Measurements from ENCODE around the gene PDE1C. TPM values are rescaled to one million over a fixed set of nuclear protein-coding genes. Genes with fewer than 3 reads are reported as not detected.
"Not testable (repeated sequence)": the region's sequence is repeated elsewhere in the genome, so short reads cannot be mapped to it uniquely, and the experiment has no call there.

PDE1C gene
- total RNA-seq, 1 donor from 2014 or later: 9.9 TPM

- DNase-seq: no peak
These were observed 27.3 kb downstream of the PDE1C start for GRCh38 chr7:32042900-32043299.

GRCh38 chr7:32039000-32039756, 31.0 kb downstream of the PDE1C start:
- no peak for DNase-seq

- DNase-seq: no peak
These were observed 32.5 kb downstream of the PDE1C start for GRCh38 chr7:32037650-32038198.

GRCh38 chr7:32036557-32036956, 33.6 kb downstream of the PDE1C start:
- no peak for DNase-seq

- peak; percentile 16 for DNase-seq
These were observed 36.2 kb downstream of the PDE1C start for GRCh38 chr7:32034052-32034451.

- no peak for DNase-seq
These were observed 37.2 kb downstream of the PDE1C start for GRCh38 chr7:32033006-32033405.

- DNase-seq: no peak
These were observed 38.0 kb downstream of the PDE1C start for GRCh38 chr7:32032211-32032610.

- DNase-seq: no peak
These were observed 39.1 kb downstream of the PDE1C start for GRCh38 chr7:32030904-32031692.

GRCh38 chr7:32026083-32026425, 44.2 kb downstream of the PDE1C start:
- DNase-seq: no peak

- peak; percentile 38 for DNase-seq
These were observed 44.7 kb downstream of the PDE1C start for GRCh38 chr7:32025381-32026082.

GRCh38 chr7:32023376-32023775, 46.8 kb downstream of the PDE1C start:
- DNase-seq: peak; percentile 31

GRCh38 chr7:32022966-32023365, 47.2 kb downstream of the PDE1C start:
- peak; percentile 22 for DNase-seq

GRCh38 chr7:32020551-32021159, 49.6 kb downstream of the PDE1C start:
- DNase-seq: peak; percentile 12

GRCh38 chr7:32018845-32019578, 51.2 kb downstream of the PDE1C start:
- no peak for DNase-seq

- no peak for DNase-seq
These were observed 55.1 kb downstream of the PDE1C start for GRCh38 chr7:32015133-32015532.

GRCh38 chr7:32013471-32013870, 56.7 kb downstream of the PDE1C start:
- not testable (repeated sequence) for DNase-seq

- DNase-seq: no peak
These were observed 64.6 kb downstream of the PDE1C start for GRCh38 chr7:32005577-32005976.

- no peak for DNase-seq
These were observed 68.3 kb downstream of the PDE1C start for GRCh38 chr7:32001948-32002347.

GRCh38 chr7:31997423-31997822, 72.8 kb downstream of the PDE1C start:
- no peak for DNase-seq

- no peak for DNase-seq
These were observed 75.1 kb downstream of the PDE1C start for GRCh38 chr7:31995134-31995533.

- no peak for DNase-seq
These were observed 78.4 kb downstream of the PDE1C start for GRCh38 chr7:31991846-31992245.

- DNase-seq: no peak
These were observed 78.8 kb downstream of the PDE1C start for GRCh38 chr7:31991406-31991805.

Measured in tongue (tissue), 2 donors.